Transverse colon (tissue), 3 donors: ENCODE results near the gene SWSAP1.

ENCODE experiments used
- CTCF ChIP-seq, 5 experiments: fragments of 200-600 bp in 3 of 5; fragments of 450-650 bp in 2 of 5; sonication (generic) in 3 of 5; IDR thresholded peaks; 1 replicate in 2 of 5; 2 replicates in 3 of 5; pipeline ENCODE4 v1.5.1; 2016 to 2017; ENCODE audit warnings: antibody characterized with exemption in 5 of 5, inconsistent platforms in 3 of 5, mild to moderate bottlenecking in 2 of 5, moderate library complexity in 1 of 5
- EP300 ChIP-seq: sonication (generic); formaldehyde crosslinking; IDR thresholded peaks from one replicate; pipeline ENCODE4 v1.6.1; 2017; ENCODE audit warnings: antibody characterized with exemption, low read depth

GRCh38 chr19:11345122-11345803 lies 29.2 kb upstream of the SWSAP1 start:
- TF ChIP-seq EP300: no peak
- TF ChIP-seq CTCF (IDR thresholded peaks at IDR 0.05): no peak
